HepG2 (cell line): ENCODE data around the gene CCDC197. TPM values are rescaled to one million over a fixed set of nuclear protein-coding genes. Genes with fewer than 3 reads are reported as not detected.

Source experiments
- ARID3A ChIP-seq: IDR thresholded peaks from 2 replicates; pipeline ENCODE4 v1.6.1; 2012; ENCODE audit warnings: low read depth, low read length, improper control_type of control experiment
- CBX5 ChIP-seq: sonication (generic); formaldehyde crosslinking; IDR thresholded peaks from 2 replicates; pipeline ENCODE4 v1.4.0; 2020; ENCODE audit warnings: missing genetic modification reagents, borderline replicate concordance
- FOXA3 ChIP-seq: IDR thresholded peaks from 2 replicates; pipeline ENCODE4 v1.6.1; 2016; ENCODE audit warnings: missing genetic modification reagents, missing compliant biosample characterization
- GZF1 ChIP-seq: sonication (generic); formaldehyde crosslinking; IDR thresholded peaks from 2 replicates; pipeline ENCODE4 v1.5.1; 2020; ENCODE audit warnings: mild to moderate bottlenecking, missing genetic modification reagents
- ISX ChIP-seq: sonication (generic); formaldehyde crosslinking; conservative IDR thresholded peaks from 2 replicates; pipeline ENCODE4 v1.5.0; 2020; ENCODE audit warnings: missing genetic modification reagents
- KDM2A ChIP-seq: sonication (generic); formaldehyde crosslinking; IDR thresholded peaks from 2 replicates; pipeline ENCODE4 v1.4.0; 2020; ENCODE audit warnings: low read depth, missing genetic modification reagents, borderline replicate concordance
- MAX ChIP-seq: IDR thresholded peaks from 2 replicates; pipeline ENCODE4 v1.6.1; 2012; ENCODE audit warnings: inconsistent platforms
- MED13 ChIP-seq: sonication (generic); formaldehyde crosslinking; IDR thresholded peaks from 2 replicates; pipeline ENCODE4 v1.5.0; 2020; ENCODE audit warnings: missing genetic modification reagents
- PITX1 ChIP-seq: sonication (generic); formaldehyde crosslinking; IDR thresholded peaks from 2 replicates; pipeline ENCODE4 v1.5.1; 2020; ENCODE audit warnings: mild to moderate bottlenecking, missing genetic modification reagents
- REPIN1 ChIP-seq: sonication (generic); formaldehyde crosslinking; IDR thresholded peaks from 2 replicates; pipeline ENCODE4 v1.8.0; 2022; ENCODE audit warnings: missing genetic modification reagents, low read depth, mild to moderate bottlenecking, borderline replicate concordance
- RFX5 ChIP-seq: IDR thresholded peaks from 2 replicates; pipeline ENCODE4 v1.6.1; 2011; ENCODE audit warnings: low read depth, low read length, improper control_type of control experiment
- SP5 ChIP-seq: IDR thresholded peaks from 2 replicates; pipeline ENCODE4 v1.6.1; 2016; ENCODE audit warnings: low read depth, borderline replicate concordance
- SPEN ChIP-seq: sonication (generic); formaldehyde crosslinking; IDR thresholded peaks from 2 replicates; pipeline ENCODE4 v1.5.1; 2020; ENCODE audit warnings: low read depth, mild to moderate bottlenecking, missing genetic modification reagents
- ZNF205 ChIP-seq: IDR thresholded peaks from 2 replicates; pipeline ENCODE4 v1.6.1; 2018; ENCODE audit warnings: missing biosample characterization, missing genetic modification reagents
- ZNF407 ChIP-seq: sonication (generic); formaldehyde crosslinking; IDR thresholded peaks from one replicate; pipeline ENCODE4 v1.5.1; 2020; ENCODE audit warnings: mild to moderate bottlenecking, missing genetic modification reagents; ENCODE audit errors: not compliant biosample characterization
- ZNF800 ChIP-seq: sonication (generic); formaldehyde crosslinking; IDR thresholded peaks from 2 replicates; pipeline ENCODE4 v1.4.0; 2020; ENCODE audit warnings: missing genetic modification reagents
- polyA plus RNA-seq, 8 experiments: library from polyadenylated mRNA; depleted of rRNA in 3 of 8; stranded (reverse) in 7 of 8; unstranded in 1 of 8; fragments of >200 nt; fragmentation: Illumina TruSeq in 4 of 8; extraction: Trizol in 4 of 8; gene quantifications; 2 replicates each; pipeline versions ENCODE4 v1.2.1 to v1.2.3, GENCODE V29; 2011 to 2016; ENCODE audit warnings: low read depth in 4 of 8, missing spikeins in 1 of 8, mixed read lengths in 1 of 8; ENCODE audit not compliant: insufficient read depth in 1 of 8
- total RNA-seq, 5 experiments: library from RNA; depleted of rRNA; stranded (reverse); fragments of >200 nt; fragmentation: Illumina TruSeq; extraction: Trizol; gene quantifications; 2 replicates each; pipeline ENCODE4 v1.2.3, GENCODE V29; 2016; ENCODE audit warnings: low read depth in 1 of 5

The CCDC197 gene
- total and polyA plus RNA-seq, 2 of the 13 experiments (the other 11 are each of a cell fraction or from before 2014, with no cell fraction given), result 0.11 to 0.13 TPM

- TF ChIP-seq ZNF407 (CRISPR knock-in tag) (no peak), GZF1 (no peak), FOXA3 (peak; percentile 74), KDM2A (CRISPR knock-in tag) (peak; percentile 81; the same call in 1 of the 2 replicates), MAX (peak; percentile 55), PITX1 (CRISPR knock-in tag) (peak; percentile 84), MED13 (CRISPR knock-in tag) (no peak; the same call in 1 of the 2 replicates), REPIN1 (CRISPR knock-in tag) (peak; percentile 60; the same call in 1 of the 2 replicates), ZNF205 (CRISPR knock-in tag) (peak; percentile 81; the same call in 1 of the 2 replicates), CBX5 (CRISPR knock-in tag) (peak; percentile 86; the same call in 1 of the 2 replicates), SPEN (peak; percentile 89), ZNF800 (CRISPR knock-in tag) (no peak), ISX (CRISPR knock-in tag) (0 out of 2 replicates have a peak, but pooled peaks have one; percentile 36), SP5 (peak; percentile 95), RFX5 (peak; percentile 76), ARID3A (no peak)
These were observed 37.6 kb upstream of the CCDC197 start (continued) for GRCh38 chr14:93959239-93960107.
